K562 (cell line): Measurements from ENCODE around the gene CHD1L. TPM values are rescaled to one million over a fixed set of nuclear protein-coding genes. Genes with fewer than 3 reads are reported as not detected.

Source experiments
- AFF4 ChIP-seq: sonication (generic); formaldehyde crosslinking; IDR thresholded peaks from 2 replicates; pipeline ENCODE4 v1.8.0; 2023; ENCODE audit warnings: mild to moderate bottlenecking, missing genetic modification reagents
- CBX3 ChIP-seq, 2 experiments: IDR thresholded peaks; 1 replicate in 1 of 2; 2 replicates in 1 of 2; pipeline ENCODE4 v1.6.1; 2012; ENCODE audit warnings: inconsistent platforms in 2 of 2, low read length in 2 of 2, borderline replicate concordance in 1 of 2, control low read depth in 1 of 2
- CHD4 ChIP-seq: fragments of 200-600 bp; sonication (generic); IDR thresholded peaks from 3 replicates; pipeline ENCODE4 v1.6.1; 2012; ENCODE audit warnings: low read depth, mild to moderate bottlenecking, mixed read lengths, low read length, inconsistent platforms; ENCODE audit not compliant: insufficient read depth, insufficient replicate concordance, poor library complexity, severe bottlenecking
- ELF4 ChIP-seq: fragments of 450-650 bp; formaldehyde crosslinking; IDR thresholded peaks from 2 replicates; pipeline ENCODE4 v1.4.0; 2022; ENCODE audit warnings: missing genetic modification characterization
- EP400 ChIP-seq: fragments of 450-650 bp; IDR thresholded peaks from 2 replicates; pipeline ENCODE4 v1.6.1; 2017; ENCODE audit warnings: antibody characterized with exemption, mild to moderate bottlenecking, moderate library complexity
- FOXA1 ChIP-seq: fragments of 450-650 bp; IDR thresholded peaks from 2 replicates; pipeline ENCODE4 v1.6.1; 2016; ENCODE audit warnings: mild to moderate bottlenecking, borderline replicate concordance
- JUN ChIP-seq, 2 experiments: sonication (generic) in 1 of 2; formaldehyde crosslinking in 1 of 2; IDR thresholded peaks; 2 replicates each; pipeline versions ENCODE4 v1.6.1 to v1.8.0; 2012 to 2022; ENCODE audit warnings: borderline replicate concordance in 2 of 2, mild to moderate bottlenecking in 2 of 2, improper control_type of control experiment in 1 of 2, low read depth in 1 of 2, low read length in 1 of 2, missing genetic modification reagents in 1 of 2
- L3MBTL2 ChIP-seq: fragments of 450-650 bp; IDR thresholded peaks from 2 replicates; pipeline ENCODE4 v1.6.1; 2016; ENCODE audit warnings: mild to moderate bottlenecking, moderate library complexity
- MEIS2 ChIP-seq: fragments of 450-650 bp; IDR thresholded peaks from 2 replicates; pipeline ENCODE4 v1.6.1; 2014; ENCODE audit warnings: mild to moderate bottlenecking; ENCODE audit not compliant: partially characterized antibody
- POLR2B ChIP-seq: fragments of 450-650 bp; IDR thresholded peaks from 2 replicates; pipeline ENCODE4 v1.6.1; 2018; ENCODE audit warnings: low read depth; ENCODE audit not compliant: partially characterized antibody
- RAD21 ChIP-seq, 2 experiments: fragments of 250-450 bp in 1 of 2; fragments of 450-650 bp in 1 of 2; sonication (Bioruptor Pico) in 1 of 2; formaldehyde crosslinking in 1 of 2; IDR thresholded peaks in 1 of 2; conservative IDR thresholded peaks in 1 of 2; 2 replicates each; pipeline versions ENCODE4 v1.4.0 to v1.8.0; 2020 to 2022; ENCODE audit warnings: mild to moderate bottlenecking in 2 of 2, moderate library complexity in 1 of 2
- RCOR1 ChIP-seq, 2 experiments: IDR thresholded peaks; 2 replicates each; pipeline ENCODE4 v1.6.1; 2012; ENCODE audit warnings: low read depth in 2 of 2, low read length in 2 of 2, borderline replicate concordance in 1 of 2, improper control_type of control experiment in 1 of 2
- RFX5 ChIP-seq: IDR thresholded peaks from 2 replicates; pipeline ENCODE4 v1.6.1; 2011; ENCODE audit warnings: low read depth, mild to moderate bottlenecking, improper control_type of control experiment, low read length
- RNF219 ChIP-seq: fragments of 250-450 bp; sonication (Bioruptor Pico); IDR thresholded peaks from 2 replicates; pipeline ENCODE4 v1.5.0; 2022; ENCODE audit warnings: mild to moderate bottlenecking
- SMARCA5 ChIP-seq: fragments of 450-650 bp; IDR thresholded peaks from 2 replicates; pipeline ENCODE4 v1.6.1; 2016
- SMARCB1 ChIP-seq: IDR thresholded peaks from 2 replicates; pipeline ENCODE4 v1.6.1; 2011; ENCODE audit warnings: improper control_type of control experiment, low read depth; ENCODE audit not compliant: insufficient read length
- U2AF1 ChIP-seq: fragments of 200-400 bp; formaldehyde crosslinking; optimal IDR thresholded peaks from 2 replicates; pipeline ENCODE3; 2017; ENCODE audit warnings: mild to moderate bottlenecking, low read depth, low read length, moderate library complexity
- ZNF174 ChIP-seq: fragments of 250-450 bp; sonication (Bioruptor Pico); IDR thresholded peaks from 2 replicates; pipeline ENCODE4 v1.4.0; 2020; ENCODE audit warnings: mild to moderate bottlenecking
- ZNF316 ChIP-seq: fragments of 450-650 bp; IDR thresholded peaks from 2 replicates; pipeline ENCODE4 v1.6.1; 2016
- ZNF668 ChIP-seq: fragments of 250-450 bp; sonication (Bioruptor Pico); IDR thresholded peaks from 2 replicates; pipeline ENCODE4 v1.8.0; 2022; ENCODE audit warnings: mild to moderate bottlenecking, inconsistent platforms
- polyA plus RNA-seq, 8 experiments: library from polyadenylated mRNA; depleted of rRNA in 4 of 8; stranded (reverse) in 5 of 8; unstranded in 3 of 8; fragments of >200 nt; fragmentation: Nextera tagmentation in 2 of 8; fragmentation: Illumina TruSeq in 1 of 8; extraction: Ambion mirVana in 2 of 8; extraction: Trizol in 1 of 8; gene quantifications; 2 replicates each; pipeline versions ENCODE4 v1.2.1 to v1.2.3, GENCODE V29; 2011 to 2014; ENCODE audit warnings: inconsistent platforms in 1 of 8, missing spikeins in 1 of 8
- total RNA-seq, 7 experiments: library from RNA; depleted of rRNA in 6 of 7; stranded (reverse); fragments of >200 nt in 6 of 7; fragmentation: Illumina TruSeq in 2 of 7; extraction: Trizol in 2 of 7; gene quantifications; 2 replicates each; pipeline versions ENCODE4 v1.2.1 to v1.2.3, GENCODE V29; 2011 to 2021; ENCODE audit warnings: low replicate concordance in 1 of 7
- TF ChIP-seq, protein P1 (sequence below): fragments of 250-450 bp; sonication (Bioruptor Pico); IDR thresholded peaks from 2 replicates; pipeline ENCODE4 v1.8.0; 2022; ENCODE audit warnings: moderate library complexity, mild to moderate bottlenecking, inconsistent platforms

CHD1L gene
- total and polyA plus RNA-seq, 9 of the 15 experiments (the other 6 are each of a cell fraction or from before 2014, with no cell fraction given): 25.0 to 93.3 (median 59.1) TPM

- peak; percentile 77 for TF ChIP-seq POLR2B
- no peak for TF ChIP-seq ELF4 (CRISPR knock-in tag)
- no peak for TF ChIP-seq RFX5
- no peak for TF ChIP-seq RNF219 (CRISPR knock-in tag)
- TF ChIP-seq EP400: peak; percentile 76; the same call in 1 of the 2 replicates
- no peak for TF ChIP-seq ZNF174 (CRISPR knock-in tag)
- TF ChIP-seq FOXA1: no peak
- TF ChIP-seq AFF4 (CRISPR knock-in tag): peak; percentile 90
- peak; percentile 67; the same call in 1 of the 2 replicates for TF ChIP-seq L3MBTL2
- peak in 1 of 2 experiments; percentile 43; a peak in 2 of 3 replicates for TF ChIP-seq CBX3 (IDR thresholded peaks at IDR 0.05; ENCODE audit: borderline replicate concordance in 1 of 2, low read length in 2 of 2)
- TF ChIP-seq SMARCA5: no peak
- peak; percentile 83 for TF ChIP-seq U2AF1
- peak; percentile 22 for TF ChIP-seq SMARCB1
- TF ChIP-seq JUN (IDR thresholded peaks at IDR 0.05; ENCODE audit: borderline replicate concordance, low read depth, low read length): peak; percentile 67
- no peak for TF ChIP-seq JUN (CRISPR knock-in tag; IDR thresholded peaks at IDR 0.05; ENCODE audit: borderline replicate concordance)
- peak; percentile 95 to 97 for TF ChIP-seq RAD21 (CRISPR knock-in tag; conservative IDR thresholded peaks at IDR 0.05 in 1 of 2, IDR thresholded peaks at IDR 0.05 in 1 of 2)
- no peak for TF ChIP-seq ZNF316
- no peak for TF ChIP-seq ZNF668 (CRISPR knock-in tag)
- TF ChIP-seq CHD4: no peak
- TF ChIP-seq MEIS2: peak; percentile 44
- TF ChIP-seq, protein P1, sequence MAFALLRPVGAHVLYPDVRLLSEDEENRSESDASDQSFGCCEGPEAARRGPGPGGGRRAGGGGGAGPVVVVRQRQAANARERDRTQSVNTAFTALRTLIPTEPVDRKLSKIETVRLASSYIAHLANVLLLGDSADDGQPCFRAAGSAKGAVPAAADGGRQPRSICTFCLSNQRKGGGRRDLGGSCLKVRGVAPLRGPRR (CRISPR knock-in tag): no peak
- peak in 1 of 2 experiments; percentile 77; a peak in 2 of 4 replicates for TF ChIP-seq RCOR1 (IDR thresholded peaks at IDR 0.05; ENCODE audit: borderline replicate concordance in 1 of 2, low read depth in 2 of 2, low read length in 2 of 2)
Observed at GRCh38 chr1:147242449-147243227, at the start of gene CHD1L (continued).
